ENCODE data around the gene GJC2.
"Not testable (repeated sequence)": the region's sequence is repeated elsewhere in the genome, so short reads cannot be mapped to it uniquely, and the experiment has no call there.

Gene GJC2

GRCh38 chr1:228107636-228108035 is 42.1 kb upstream of the GJC2 start:
- H3K9ac ChIP-seq (ENCODE audit: low read depth, low read length), result no peak overlapping the region
- peaks cover 21% of the 10 kb centered on the region for H3K36me3 ChIP-seq (ENCODE audit: insufficient read depth, low read depth, low read length)
- H3K4me3 ChIP-seq (ENCODE audit: low read length), result no peak overlapping the region
- peaks cover 15% of the 10 kb centered on the region; the same call in 1 of the 2 replicates for H3K27me3 ChIP-seq (ENCODE audit: insufficient read depth, low read length)
- no peak overlapping the region for H3K27ac ChIP-seq (ENCODE audit: low read length)
- peaks cover 4% of the 10 kb centered on the region for H3K4me1 ChIP-seq (ENCODE audit: insufficient read depth, low read length)
- no peaks in the 10 kb centered on the region for H3K9me3 ChIP-seq (ENCODE audit: insufficient read depth, low read depth, low read length)

GRCh38 chr1:228108055-228108690 is 41.6 kb upstream of the GJC2 start:
- Histone ChIP-seq H3K27me3 (ENCODE audit: insufficient read depth, low read length) (peaks cover 15% of the 10 kb centered on the region; the same call in 1 of the 2 replicates), H3K9ac (ENCODE audit: low read depth, low read length) (peak overlapping the region; percentile 94), H3K9me3 (ENCODE audit: insufficient read depth, low read depth, low read length) (no peaks in the 10 kb centered on the region), H3K4me3 (ENCODE audit: low read length) (peak overlapping the region; percentile 98), H3K36me3 (ENCODE audit: insufficient read depth, low read depth, low read length) (peaks cover 21% of the 10 kb centered on the region), H3K4me1 (ENCODE audit: insufficient read depth, low read length) (peaks cover 4% of the 10 kb centered on the region), H3K27ac (ENCODE audit: low read length) (peak overlapping the region; percentile 18)

GRCh38 chr1:228108742-228109072 is 41.0 kb upstream of the GJC2 start:
- H3K4me1 ChIP-seq (ENCODE audit: insufficient read depth, low read length), result peaks cover 4% of the 10 kb centered on the region
- H3K9ac ChIP-seq (ENCODE audit: low read depth, low read length), result peak overlapping the region; percentile 94
- no peaks in the 10 kb centered on the region for H3K9me3 ChIP-seq (ENCODE audit: insufficient read depth, low read depth, low read length)
- H3K27ac ChIP-seq (ENCODE audit: low read length), result peak overlapping the region; percentile 18
- H3K4me3 ChIP-seq (ENCODE audit: low read length), result peak overlapping the region; percentile 98
- H3K36me3 ChIP-seq (ENCODE audit: insufficient read depth, low read depth, low read length), result peaks cover 21% of the 10 kb centered on the region
- H3K27me3 ChIP-seq (ENCODE audit: insufficient read depth, low read length), result peaks cover 15% of the 10 kb centered on the region; the same call in 1 of the 2 replicates

- peak within 1 kb of the TSS; percentile 98 for H3K4me3 ChIP-seq (ENCODE audit: low read length)
- peak within 1 kb of the TSS; percentile 18 for H3K27ac ChIP-seq (ENCODE audit: low read length)
- H3K9ac ChIP-seq (ENCODE audit: low read depth, low read length), result peak within 1 kb of the TSS; percentile 94
- peaks cover 21% of the 10 kb centered on the region for H3K36me3 ChIP-seq (ENCODE audit: insufficient read depth, low read depth, low read length)
- H3K27me3 ChIP-seq (ENCODE audit: insufficient read depth, low read length), result peaks cover 15% of the 10 kb centered on the region; the same call in 1 of the 2 replicates
- peaks cover 4% of the 10 kb centered on the region for H3K4me1 ChIP-seq (ENCODE audit: insufficient read depth, low read length)
- H3K9me3 ChIP-seq (ENCODE audit: insufficient read depth, low read depth, low read length), result no peaks in the 10 kb centered on the region
Observed at GRCh38 chr1:228109073-228109961, 40.4 kb upstream of the GJC2 start, which contains the start of gene MRPL55. TSS of gene MRPL55 (minus strand) at chr1:228109299. CDS start at chr1:228108260, 1,039 bp downstream.

- Histone ChIP-seq H3K4me1 (ENCODE audit: insufficient read depth, low read length) (peaks cover 4% of the 10 kb centered on the region), H3K9me3 (ENCODE audit: insufficient read depth, low read depth, low read length) (peaks cover 3% of the 10 kb centered on the region; the same call in 1 of the 2 replicates), H3K4me3 (ENCODE audit: low read length) (peak overlapping the region; percentile 98), H3K9ac (ENCODE audit: low read depth, low read length) (peak overlapping the region; percentile 82), H3K36me3 (ENCODE audit: insufficient read depth, low read depth, low read length) (peaks cover 21% of the 10 kb centered on the region), H3K27me3 (ENCODE audit: insufficient read depth, low read length) (peaks cover 15% of the 10 kb centered on the region; the same call in 1 of the 2 replicates), H3K27ac (ENCODE audit: low read length) (no peak overlapping the region)
Observed at GRCh38 chr1:228109962-228110488, 39.7 kb upstream of the GJC2 start.

- Histone ChIP-seq H3K27ac (ENCODE audit: low read length) (no peak overlapping the region), H3K4me1 (ENCODE audit: insufficient read depth, low read length) (peaks cover 4% of the 10 kb centered on the region), H3K36me3 (ENCODE audit: insufficient read depth, low read depth, low read length) (peaks cover 21% of the 10 kb centered on the region), H3K9me3 (ENCODE audit: insufficient read depth, low read depth, low read length) (peaks cover 7% of the 10 kb centered on the region; the same call in 1 of the 2 replicates), H3K9ac (ENCODE audit: low read depth, low read length) (no peak overlapping the region), H3K27me3 (ENCODE audit: insufficient read depth, low read length) (peaks cover 15% of the 10 kb centered on the region; the same call in 1 of the 2 replicates), H3K4me3 (ENCODE audit: low read length) (0 out of 2 replicates have a peak overlapping the region, but pooled peaks have one; percentile 98)
Observed at GRCh38 chr1:228110556-228110955, 39.2 kb upstream of the GJC2 start.

GRCh38 chr1:228111315-228111714 is 38.4 kb upstream of the GJC2 start:
- not testable (repeated sequence) for H3K4me3 ChIP-seq (ENCODE audit: low read length); H3K9ac ChIP-seq (ENCODE audit: low read depth, low read length); H3K27ac ChIP-seq (ENCODE audit: low read length); H3K9me3 ChIP-seq (ENCODE audit: insufficient read depth, low read depth, low read length); H3K4me1 ChIP-seq (ENCODE audit: insufficient read depth, low read length)
- H3K36me3 ChIP-seq (ENCODE audit: insufficient read depth, low read depth, low read length), result peaks cover 15% of the 10 kb centered on the region
- H3K27me3 ChIP-seq (ENCODE audit: insufficient read depth, low read length), result peaks cover 15% of the 10 kb centered on the region; the same call in 1 of the 2 replicates

GRCh38 chr1:228112167-228112566 is 37.6 kb upstream of the GJC2 start:
- peaks cover 6% of the 10 kb centered on the region; the same call in 1 of the 2 replicates for H3K36me3 ChIP-seq (ENCODE audit: insufficient read depth, low read depth, low read length)
- H3K27me3 ChIP-seq (ENCODE audit: insufficient read depth, low read length), result peaks cover 15% of the 10 kb centered on the region; the same call in 1 of the 2 replicates
- H3K4me1 ChIP-seq (ENCODE audit: insufficient read depth, low read length), result peaks cover 4% of the 10 kb centered on the region
- no peak overlapping the region for H3K9ac ChIP-seq (ENCODE audit: low read depth, low read length)
- H3K9me3 ChIP-seq (ENCODE audit: insufficient read depth, low read depth, low read length), result peaks cover 17% of the 10 kb centered on the region; the same call in 1 of the 2 replicates
- H3K4me3 ChIP-seq (ENCODE audit: low read length), result no peak overlapping the region
- no peak overlapping the region for H3K27ac ChIP-seq (ENCODE audit: low read length)

- no peak overlapping the region for H3K27ac ChIP-seq (ENCODE audit: low read length)
- H3K27me3 ChIP-seq (ENCODE audit: insufficient read depth, low read length), result peaks cover 15% of the 10 kb centered on the region; the same call in 1 of the 2 replicates
- H3K9ac ChIP-seq (ENCODE audit: low read depth, low read length), result no peak overlapping the region
- peaks cover 4% of the 10 kb centered on the region for H3K4me1 ChIP-seq (ENCODE audit: insufficient read depth, low read length)
- peaks cover 2% of the 10 kb centered on the region; the same call in 1 of the 2 replicates for H3K36me3 ChIP-seq (ENCODE audit: insufficient read depth, low read depth, low read length)
- peaks cover 22% of the 10 kb centered on the region for H3K9me3 ChIP-seq (ENCODE audit: insufficient read depth, low read depth, low read length)
- no peak overlapping the region for H3K4me3 ChIP-seq (ENCODE audit: low read length)
Observed at GRCh38 chr1:228112617-228113016, 37.1 kb upstream of the GJC2 start.

GRCh38 chr1:228114827-228115226 is 34.9 kb upstream of the GJC2 start:
- Histone ChIP-seq H3K4me1 (ENCODE audit: insufficient read depth, low read length) (no peaks in the 10 kb centered on the region), H3K9me3 (ENCODE audit: insufficient read depth, low read depth, low read length) (peaks cover 41% of the 10 kb centered on the region), H3K4me3 (ENCODE audit: low read length) (no peak overlapping the region), H3K9ac (ENCODE audit: low read depth, low read length) (no peak overlapping the region), H3K36me3 (ENCODE audit: insufficient read depth, low read depth, low read length) (no peaks in the 10 kb centered on the region), H3K27ac (ENCODE audit: low read length) (no peak overlapping the region), H3K27me3 (ENCODE audit: insufficient read depth, low read length) (peaks cover 11% of the 10 kb centered on the region; the same call in 1 of the 2 replicates)

- Histone ChIP-seq H3K27me3 (ENCODE audit: insufficient read depth, low read length) (no peaks in the 10 kb centered on the region), H3K9me3 (ENCODE audit: insufficient read depth, low read depth, low read length) (peaks cover 50% of the 10 kb centered on the region), H3K4me3 (ENCODE audit: low read length) (no peak overlapping the region), H3K9ac (ENCODE audit: low read depth, low read length) (no peak overlapping the region), H3K27ac (ENCODE audit: low read length) (no peak overlapping the region), H3K4me1 (ENCODE audit: insufficient read depth, low read length) (no peaks in the 10 kb centered on the region), H3K36me3 (ENCODE audit: insufficient read depth, low read depth, low read length) (no peaks in the 10 kb centered on the region)
Observed at GRCh38 chr1:228117335-228117734, 32.4 kb upstream of the GJC2 start.
